Measurements from ENCODE around the gene PHC1.

DNA sequence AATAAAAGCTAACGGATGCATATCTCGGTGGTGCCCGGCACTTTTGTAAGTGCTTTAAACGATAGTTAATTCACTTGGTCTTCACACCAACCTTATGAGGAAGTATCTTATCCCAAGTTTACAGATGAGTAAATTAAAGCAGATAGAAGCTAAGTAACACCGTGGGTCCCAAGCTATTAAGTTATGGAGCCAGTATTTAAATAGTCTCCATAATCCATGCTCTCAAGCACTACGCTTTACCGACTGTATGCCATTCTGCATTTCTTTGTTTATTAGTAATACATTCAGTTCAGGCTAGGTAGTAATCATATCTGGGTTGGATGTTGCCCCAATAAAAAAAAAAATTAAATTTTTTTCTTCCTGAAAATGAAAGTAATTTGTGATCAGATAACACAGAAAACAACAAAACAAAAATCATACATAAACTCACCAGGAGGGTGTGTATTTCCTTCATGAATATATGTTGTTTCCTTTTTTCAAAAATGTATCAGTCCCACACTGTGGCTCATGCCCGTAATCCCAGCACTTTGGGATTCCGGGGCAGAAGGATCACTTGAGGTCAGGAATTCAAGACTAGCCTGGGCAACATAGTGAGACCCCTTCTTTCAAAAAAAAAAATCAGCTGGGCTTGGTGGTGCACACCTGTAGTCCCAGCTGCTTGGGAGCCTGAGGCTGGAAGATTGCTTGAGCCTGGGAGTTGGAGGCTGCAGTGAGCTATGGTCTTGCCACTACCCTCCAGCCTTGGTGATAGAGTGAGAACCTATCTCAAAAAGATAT lies 36.6 kb downstream of the PHC1 start:
- TF ChIP-seq POLR2A (IDR thresholded peaks at IDR 0.05): no peak
- TF ChIP-seq, protein P1, sequence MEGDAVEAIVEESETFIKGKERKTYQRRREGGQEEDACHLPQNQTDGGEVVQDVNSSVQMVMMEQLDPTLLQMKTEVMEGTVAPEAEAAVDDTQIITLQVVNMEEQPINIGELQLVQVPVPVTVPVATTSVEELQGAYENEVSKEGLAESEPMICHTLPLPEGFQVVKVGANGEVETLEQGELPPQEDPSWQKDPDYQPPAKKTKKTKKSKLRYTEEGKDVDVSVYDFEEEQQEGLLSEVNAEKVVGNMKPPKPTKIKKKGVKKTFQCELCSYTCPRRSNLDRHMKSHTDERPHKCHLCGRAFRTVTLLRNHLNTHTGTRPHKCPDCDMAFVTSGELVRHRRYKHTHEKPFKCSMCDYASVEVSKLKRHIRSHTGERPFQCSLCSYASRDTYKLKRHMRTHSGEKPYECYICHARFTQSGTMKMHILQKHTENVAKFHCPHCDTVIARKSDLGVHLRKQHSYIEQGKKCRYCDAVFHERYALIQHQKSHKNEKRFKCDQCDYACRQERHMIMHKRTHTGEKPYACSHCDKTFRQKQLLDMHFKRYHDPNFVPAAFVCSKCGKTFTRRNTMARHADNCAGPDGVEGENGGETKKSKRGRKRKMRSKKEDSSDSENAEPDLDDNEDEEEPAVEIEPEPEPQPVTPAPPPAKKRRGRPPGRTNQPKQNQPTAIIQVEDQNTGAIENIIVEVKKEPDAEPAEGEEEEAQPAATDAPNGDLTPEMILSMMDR (IDR thresholded peaks at IDR 0.05): no peak

All from testis (tissue), 2 donors.